Measurements from ENCODE around the gene CALU.

DNA sequence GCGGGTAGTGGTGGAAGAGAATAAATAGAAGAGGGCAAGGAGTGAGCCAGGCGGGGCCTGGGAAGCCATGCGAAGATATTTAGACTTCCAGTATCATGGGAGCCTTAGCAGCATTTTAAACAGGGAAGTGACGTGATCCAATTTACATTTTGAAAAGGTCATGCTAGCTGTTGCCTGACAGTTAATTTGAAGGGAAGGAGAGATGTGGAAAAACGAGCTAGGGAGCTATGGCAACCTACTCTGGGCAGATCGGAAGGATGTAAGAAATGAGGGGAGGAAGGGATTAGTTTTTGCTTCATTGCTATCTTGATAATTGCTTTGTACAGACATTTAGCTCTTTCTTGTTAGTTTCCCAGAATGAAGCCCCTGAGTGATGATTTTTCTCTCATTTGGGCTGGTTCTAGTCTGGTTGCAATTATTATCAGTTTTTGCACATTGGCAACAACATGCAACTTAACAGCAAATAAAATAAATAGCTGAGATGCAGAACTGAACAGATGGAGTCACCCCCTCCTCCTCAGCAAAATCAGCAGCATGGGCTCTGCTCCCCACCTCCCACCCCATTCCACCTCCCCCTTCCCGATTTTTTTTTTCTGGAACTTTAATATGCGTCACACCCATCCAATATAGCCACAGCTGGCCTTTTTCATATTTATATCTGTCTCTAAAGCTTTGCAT, 13.0 kb upstream of the CALU start:
- TF ChIP-seq POLR2A (IDR thresholded peaks at IDR 0.05; ENCODE audit: low read length), result no peak
- TF ChIP-seq GATA1 (IDR thresholded peaks at IDR 0.05; ENCODE audit: low read depth, low read length), result no peak

All from erythroblast (primary cell).